HG03066 (cell line): Measurements from ENCODE around the gene WNT9A.

Experiments
- ATAC-seq: cut with Tn5 transposase; IDR thresholded peaks from one replicate; pipeline ENCODE4 v1.9.1; 2021; ENCODE audit warnings: low read depth; ENCODE audit not compliant: unreplicated experiment

Gene WNT9A

DNA sequence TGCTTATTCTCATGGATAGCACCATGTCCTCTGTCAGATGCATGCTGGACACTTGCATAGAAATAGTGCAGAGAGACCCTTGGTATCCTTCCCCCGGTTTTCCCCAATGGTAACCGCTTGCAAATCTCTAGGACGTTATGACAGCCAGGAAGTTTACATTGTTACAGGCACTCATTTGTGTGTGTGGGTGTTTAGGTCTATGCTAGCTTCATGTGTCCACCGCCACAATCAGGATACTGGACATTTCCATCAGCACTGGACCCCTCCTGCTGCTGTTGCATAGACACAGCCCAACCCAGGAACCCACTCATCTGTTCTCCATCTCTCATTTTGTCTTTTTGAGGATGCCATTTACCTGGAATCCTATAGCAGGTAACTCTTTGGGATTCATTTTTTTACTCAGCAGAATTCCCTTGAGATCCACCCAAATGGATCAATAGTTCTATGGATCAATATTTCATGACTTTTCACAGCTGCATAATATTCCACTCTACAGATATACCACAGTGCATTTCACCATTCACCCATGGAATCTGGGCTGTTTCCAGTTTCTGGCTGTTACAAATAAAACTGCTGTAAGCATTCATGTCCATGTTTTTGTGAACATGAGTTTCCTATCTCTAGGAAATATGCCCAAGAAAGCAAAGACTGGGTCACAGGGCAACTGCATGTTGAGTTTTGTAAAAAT is 6.6 kb upstream of the WNT9A start:
- no peak for ATAC-seq

DNA sequence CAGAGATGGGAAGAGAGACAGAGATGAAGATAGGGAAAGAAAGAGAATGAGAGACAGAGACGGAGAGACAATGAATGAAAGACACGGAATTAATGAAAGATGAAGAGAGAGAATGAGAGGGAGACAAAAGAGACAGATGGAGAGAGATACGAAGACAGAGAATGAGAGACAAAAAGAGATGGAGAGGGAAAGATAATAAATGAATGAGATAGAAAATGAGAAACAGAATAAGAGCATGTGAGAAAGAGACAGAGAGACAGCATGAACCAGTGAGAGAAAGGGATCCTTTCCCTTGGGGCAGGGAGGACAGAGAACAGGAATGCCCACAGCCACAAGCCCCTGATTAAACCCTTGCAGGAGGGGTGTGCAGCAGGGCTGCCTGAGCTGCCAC is 5.3 kb upstream of the WNT9A start:
- no peak for ATAC-seq

GRCh38 chr1:227952374-227953021 is 4.8 kb upstream of the WNT9A start:
- ATAC-seq: no peak

DNA sequence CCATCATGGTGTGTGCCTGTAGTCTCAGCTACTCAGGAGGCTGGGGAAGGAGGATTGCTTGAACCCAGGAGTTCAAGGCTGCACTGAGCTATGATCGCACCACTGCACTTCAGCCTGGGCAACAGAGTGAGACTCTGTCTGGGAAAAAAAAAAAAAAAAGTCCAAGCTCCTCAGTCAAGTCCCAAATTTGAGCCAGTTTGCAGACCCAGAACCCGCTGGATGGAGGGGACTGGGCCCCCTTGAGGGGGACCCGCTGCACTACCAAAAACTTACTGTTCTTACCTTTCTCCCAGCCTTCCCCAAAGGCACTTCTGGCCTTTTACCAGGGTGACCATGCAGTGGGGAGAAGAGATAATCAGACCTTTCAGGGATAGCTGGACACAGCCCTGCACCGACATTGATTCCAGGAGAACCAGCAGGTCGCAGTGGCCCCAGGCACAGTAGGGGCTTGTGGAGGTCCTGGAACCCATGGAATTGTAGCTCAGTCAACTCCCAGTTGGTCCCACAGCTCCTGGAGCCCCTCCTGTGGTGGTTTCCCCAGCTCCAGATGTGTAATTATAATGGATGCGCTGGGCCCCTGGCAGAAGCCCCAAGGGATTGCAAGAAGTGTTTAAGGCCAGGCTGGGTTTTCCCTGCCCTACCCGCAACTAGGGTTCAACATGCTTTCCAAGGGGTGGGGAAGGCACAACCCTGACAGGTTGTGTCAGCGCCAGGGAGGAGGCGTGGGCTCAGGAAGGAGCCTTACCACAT is 4.1 kb upstream of the WNT9A start:
- ATAC-seq: no peak

DNA sequence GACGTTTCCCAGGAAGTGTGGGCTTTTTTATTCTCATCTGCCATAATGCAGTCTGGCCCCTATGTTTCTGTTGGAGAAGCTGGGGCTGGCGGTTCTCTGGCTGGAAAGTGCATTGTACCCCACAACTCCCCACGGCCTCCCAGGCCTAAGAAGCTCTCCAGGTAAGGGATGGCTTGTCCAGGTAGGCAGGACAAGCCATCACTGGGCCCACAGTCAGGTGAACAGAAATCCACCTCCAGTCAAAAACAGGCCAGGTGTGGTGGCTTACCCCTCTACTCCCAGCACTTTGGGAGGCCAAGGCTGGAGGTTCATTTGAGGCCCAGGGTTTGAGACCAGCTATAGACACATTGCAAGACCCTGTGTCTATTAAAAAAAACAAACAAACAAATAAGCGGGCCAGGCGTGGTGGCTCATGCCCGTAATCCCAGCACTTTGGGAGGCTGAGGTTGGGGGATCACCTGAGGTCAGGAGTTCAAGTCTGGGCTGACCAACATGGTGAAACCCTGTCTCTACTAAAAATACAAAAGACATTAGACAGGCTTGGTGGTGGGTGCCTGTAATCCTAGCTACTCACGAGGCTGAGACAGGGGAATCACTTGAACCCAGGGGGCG is 3.1 kb upstream of the WNT9A start:
- no peak for ATAC-seq

- ATAC-seq: no peak
Observed at GRCh38 chr1:227949954-227950734, 2.4 kb upstream of the WNT9A start.

- no peak for ATAC-seq
Observed at GRCh38 chr1:227949341-227949921, 1.7 kb upstream of the WNT9A start.

DNA sequence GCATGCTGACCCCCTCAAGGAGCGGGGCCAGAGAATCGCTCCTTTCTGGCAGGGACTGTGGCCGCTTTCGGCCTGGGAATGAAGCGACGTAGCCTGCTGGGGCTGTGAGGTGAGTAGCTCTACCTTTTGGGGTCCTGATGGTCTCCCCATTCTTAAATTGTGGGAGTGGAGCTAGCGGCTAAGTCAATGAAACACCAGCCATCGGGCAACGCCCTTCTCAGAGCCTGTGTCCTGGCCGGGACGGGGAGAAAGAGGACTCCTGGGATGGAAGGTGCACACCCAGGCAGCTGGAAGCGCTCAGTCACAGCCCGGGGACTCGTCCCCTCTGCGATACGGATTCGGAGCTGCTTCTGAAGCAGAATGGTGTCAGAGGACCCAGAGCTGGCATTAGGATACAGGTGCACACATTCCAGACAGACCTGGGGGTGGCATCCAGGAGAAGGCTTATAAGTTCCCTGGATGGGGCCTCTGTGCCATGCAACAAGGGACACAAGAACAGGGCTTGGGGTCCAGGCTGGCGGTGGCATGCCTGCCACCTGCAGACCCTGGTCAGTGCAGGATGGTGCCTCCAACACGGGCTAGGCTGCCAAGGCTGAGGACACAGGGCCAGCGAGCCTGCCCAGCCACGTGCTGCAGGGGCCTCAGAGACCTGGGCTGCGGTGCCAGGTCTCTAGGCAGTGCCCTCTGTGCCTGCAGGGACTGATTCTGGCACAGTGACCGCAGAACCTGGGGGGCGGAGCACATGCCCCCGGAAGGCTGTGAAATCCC is 945 bp upstream of the WNT9A start:
- no peak for ATAC-seq

DNA sequence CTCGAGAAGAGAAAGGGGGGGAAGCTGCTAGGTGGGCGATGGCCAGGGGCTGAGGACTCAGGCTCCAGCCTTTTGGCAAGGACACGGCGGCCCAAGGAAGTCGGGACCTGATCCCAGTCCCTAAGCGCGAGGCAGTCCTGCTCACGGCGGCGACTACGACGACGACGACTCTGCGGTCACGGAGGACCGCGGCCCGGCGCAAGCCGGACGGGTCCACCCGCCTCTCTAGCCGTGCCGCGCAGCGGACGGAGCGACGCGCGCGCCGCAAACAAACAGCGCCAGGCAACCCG is 401 bp downstream of the WNT9A start:
- no peak for ATAC-seq

- peak; percentile 55 for ATAC-seq
Observed at GRCh38 chr1:227946624-227947385, 927 bp downstream of the WNT9A start.

GRCh38 chr1:227945891-227946623 is 1.7 kb downstream of the WNT9A start:
- ATAC-seq: peak; percentile 27

DNA sequence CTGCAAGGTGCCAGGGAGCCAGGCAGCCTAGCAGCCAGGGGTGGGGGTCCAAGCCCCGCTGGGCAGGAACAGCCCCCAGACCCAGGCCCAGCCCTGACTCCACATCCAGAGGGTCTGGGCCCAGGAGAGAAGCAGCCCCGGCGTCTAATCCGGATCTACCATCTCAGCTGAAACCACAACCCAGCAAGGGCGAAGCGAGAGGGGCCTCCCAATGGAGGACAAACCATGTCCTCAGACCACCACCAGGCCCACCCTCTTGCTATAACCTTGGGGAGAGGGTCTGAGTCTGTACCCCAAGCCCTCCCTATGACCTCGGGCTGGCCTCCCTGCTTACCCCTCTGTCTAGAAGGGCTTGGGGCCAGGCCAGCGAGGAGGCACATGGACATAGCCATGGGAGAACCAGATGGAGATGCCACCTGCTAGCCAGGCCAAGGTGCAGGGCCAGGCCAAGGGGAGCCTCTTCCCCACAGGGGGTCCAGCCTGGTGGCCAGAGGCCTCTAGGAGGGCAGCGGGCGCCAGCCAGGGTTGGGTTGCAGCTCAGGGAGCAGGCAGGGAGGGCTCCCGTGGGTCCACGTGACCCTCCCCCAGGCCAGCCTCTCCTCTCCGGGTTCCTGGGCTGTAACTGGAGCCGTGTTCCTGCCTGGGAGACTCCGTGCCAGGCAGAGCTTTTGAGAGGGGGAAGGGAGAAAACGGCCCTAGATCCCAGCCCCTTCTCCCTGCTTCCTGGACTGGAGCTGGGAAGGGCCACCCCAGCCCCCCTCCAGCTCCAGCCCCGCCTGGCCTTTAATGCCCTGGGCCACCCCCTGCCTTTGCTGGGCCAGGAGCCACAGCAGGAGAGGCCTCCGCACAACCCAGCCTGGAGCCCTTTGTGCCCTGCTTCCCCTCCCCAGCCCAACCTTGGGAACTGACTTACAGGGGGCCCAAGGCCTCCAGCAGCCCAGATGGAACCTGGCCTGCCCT is 2.5 kb downstream of the WNT9A start:
- no peak for ATAC-seq

- no peak for ATAC-seq
Observed at GRCh38 chr1:227944090-227944930, 3.4 kb downstream of the WNT9A start.

- ATAC-seq: no peak
Observed at GRCh38 chr1:227943381-227944089, 4.2 kb downstream of the WNT9A start.

GRCh38 chr1:227942716-227943261 is 4.9 kb downstream of the WNT9A start:
- no peak for ATAC-seq
